NCI-H446 treated with DMSO at 0.1 percent for 48 hours (cell line): ENCODE results near the gene FEZ2.
"Not testable (repeated sequence)": the region's sequence is repeated elsewhere in the genome, so short reads cannot be mapped to it uniquely, and the experiment has no call there.

ENCODE experiments used
- DNase-seq: peaks from one replicate; lab custom pipeline; 2025; lab: John Stamatoyannopoulos, UW

FEZ2 gene

GRCh38 chr2:36597532-36598377 is at the start of gene FEZ2:
TSS of gene FEZ2 (minus strand) at chr2:36598168. CDS start at chr2:36598142, 26 bp downstream.
- DNase-seq, result peak; percentile 23

GRCh38 chr2:36634981-36635597 is 37.1 kb upstream of the FEZ2 start:
- DNase-seq, result no peak

DNA sequence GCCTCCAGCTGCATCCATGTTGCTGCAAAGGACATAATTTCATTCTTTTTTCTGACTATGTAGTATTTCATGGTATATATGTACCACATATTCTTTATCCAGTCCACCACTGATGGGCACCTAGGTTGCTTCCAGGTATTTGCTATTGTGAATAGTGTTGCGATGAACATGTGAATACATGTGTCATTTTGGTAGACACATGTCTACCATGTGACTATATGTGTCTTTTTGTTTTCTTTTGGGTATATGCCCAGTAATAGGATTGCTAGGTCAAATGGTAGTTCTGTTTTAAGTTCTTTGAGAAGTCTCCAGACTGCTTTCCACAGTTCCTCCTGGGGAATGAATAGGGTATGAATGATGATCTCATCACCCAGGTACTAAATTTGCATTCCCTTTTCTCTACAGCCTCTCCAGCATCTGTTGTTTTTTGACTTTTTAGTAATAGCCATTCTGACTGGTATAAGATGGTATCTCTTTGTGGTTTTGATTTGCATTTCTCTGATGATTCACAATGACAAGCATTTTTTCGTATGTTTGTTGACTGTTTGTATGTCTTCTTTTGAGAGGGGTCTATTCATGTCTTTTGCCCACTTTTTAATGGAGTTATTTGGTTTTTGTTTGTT is 35.6 kb upstream of the FEZ2 start:
- DNase-seq, result no peak

GRCh38 chr2:36626756-36627155 is 28.8 kb upstream of the FEZ2 start:
- DNase-seq, result no peak

GRCh38 chr2:36626071-36626470 is 28.1 kb upstream of the FEZ2 start:
- DNase-seq, result no peak

- DNase-seq, result no peak
These were observed 27.3 kb upstream of the FEZ2 start for GRCh38 chr2:36625304-36625703.

- no peak for DNase-seq
These were observed 22.4 kb upstream of the FEZ2 start for GRCh38 chr2:36620321-36620720.

- peak; percentile 20 for DNase-seq
These were observed 20.4 kb upstream of the FEZ2 start for GRCh38 chr2:36618381-36618780.

GRCh38 chr2:36616947-36617346 is 19.0 kb upstream of the FEZ2 start:
- no peak for DNase-seq

- DNase-seq, result no peak
These were observed 17.3 kb upstream of the FEZ2 start for GRCh38 chr2:36615222-36615621.

DNA sequence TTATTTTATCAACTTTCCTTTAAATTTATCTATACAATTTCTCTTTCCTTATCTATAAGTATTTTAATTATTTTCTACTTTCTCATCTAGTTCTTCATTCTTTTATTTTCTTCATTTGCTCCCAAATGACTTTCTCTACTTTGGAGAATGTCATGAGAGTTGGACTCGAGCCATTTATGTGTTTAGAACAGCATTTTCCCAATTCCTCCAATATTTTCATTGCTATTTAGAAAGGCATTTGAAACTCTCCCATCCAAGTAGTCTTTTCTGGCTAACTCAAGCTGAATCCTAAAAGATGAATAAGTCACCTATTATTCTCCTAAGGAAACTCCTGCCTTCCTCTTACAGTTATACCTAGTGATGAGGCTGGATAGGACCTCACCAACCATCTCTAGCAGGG is 15.8 kb upstream of the FEZ2 start:
- DNase-seq, result no peak

GRCh38 chr2:36611316-36611990 is 13.5 kb upstream of the FEZ2 start:
- no peak for DNase-seq

- DNase-seq, result no peak
These were observed 11.5 kb upstream of the FEZ2 start for GRCh38 chr2:36609507-36609906.

GRCh38 chr2:36607947-36608346 is 10.0 kb upstream of the FEZ2 start:
- no peak for DNase-seq

DNA sequence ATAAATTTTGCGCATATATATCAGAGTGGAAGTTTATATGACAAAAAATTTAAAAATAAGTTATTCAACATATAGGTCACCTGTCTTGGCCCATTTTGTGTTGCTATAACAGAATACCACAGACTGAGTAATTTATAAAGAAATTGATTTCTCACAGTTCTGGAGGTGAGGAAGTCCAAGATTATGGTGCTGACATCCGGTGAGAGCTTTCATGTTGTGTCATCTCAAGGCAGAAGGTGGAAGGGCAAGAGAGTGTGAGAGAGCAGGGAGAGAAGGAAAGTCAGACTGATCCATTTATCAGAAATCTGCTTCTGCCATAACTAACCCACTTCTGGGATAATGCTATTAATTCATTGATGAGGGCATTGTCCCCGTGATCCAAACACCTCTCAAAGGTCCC is 9.0 kb upstream of the FEZ2 start:
- no peak for DNase-seq

GRCh38 chr2:36605273-36605672 is 7.3 kb upstream of the FEZ2 start:
- DNase-seq, result no peak

- not testable (repeated sequence) for DNase-seq
These were observed 5.7 kb upstream of the FEZ2 start for GRCh38 chr2:36603629-36604028.

DNA sequence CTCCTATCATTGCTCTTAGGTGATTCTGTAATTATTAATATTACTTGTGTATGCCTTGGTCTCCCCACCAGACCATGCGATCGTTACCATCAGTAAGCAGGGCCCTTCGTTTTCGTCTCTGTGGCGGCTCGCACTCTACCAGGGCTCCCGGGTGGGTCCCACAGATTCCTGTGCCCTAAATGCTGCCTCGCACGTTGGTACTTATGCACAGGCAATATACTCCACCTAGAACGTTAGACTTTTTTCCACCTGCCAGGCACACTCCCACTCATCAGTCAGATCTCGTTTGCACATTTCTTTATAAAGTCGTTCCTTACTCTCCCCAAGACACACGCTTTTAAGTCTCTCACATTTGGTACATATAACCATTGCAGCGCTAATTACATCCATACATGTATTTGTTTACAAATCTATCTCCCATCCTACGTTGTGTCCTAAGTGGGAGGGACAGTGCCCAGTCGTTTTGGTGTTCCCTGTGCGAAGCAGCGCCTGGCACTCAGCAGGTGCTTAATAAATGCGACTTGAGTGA is 901 bp downstream of the FEZ2 start:
- no peak for DNase-seq

- DNase-seq, result no peak
These were observed 1.6 kb downstream of the FEZ2 start for GRCh38 chr2:36596397-36596796.

DNA sequence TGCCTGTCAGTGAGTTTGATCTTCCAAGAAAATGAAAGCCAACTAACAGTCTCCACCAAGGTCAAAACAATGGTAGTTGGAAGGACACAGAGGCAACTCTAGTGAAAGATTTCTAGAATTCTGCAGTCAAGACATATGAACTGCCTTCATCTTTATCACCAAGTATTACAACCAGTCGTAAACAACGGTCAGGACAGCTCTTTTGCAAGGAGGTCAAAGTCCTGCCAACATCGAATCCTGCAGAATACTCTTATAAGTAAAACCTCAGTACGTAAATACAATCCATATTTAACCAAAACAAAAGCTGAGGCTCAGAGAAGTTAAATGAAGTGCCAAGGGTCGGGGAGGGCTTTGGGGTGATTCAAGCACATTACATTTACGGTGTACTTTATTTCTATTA is 3.1 kb downstream of the FEZ2 start:
- no peak for DNase-seq

DNA sequence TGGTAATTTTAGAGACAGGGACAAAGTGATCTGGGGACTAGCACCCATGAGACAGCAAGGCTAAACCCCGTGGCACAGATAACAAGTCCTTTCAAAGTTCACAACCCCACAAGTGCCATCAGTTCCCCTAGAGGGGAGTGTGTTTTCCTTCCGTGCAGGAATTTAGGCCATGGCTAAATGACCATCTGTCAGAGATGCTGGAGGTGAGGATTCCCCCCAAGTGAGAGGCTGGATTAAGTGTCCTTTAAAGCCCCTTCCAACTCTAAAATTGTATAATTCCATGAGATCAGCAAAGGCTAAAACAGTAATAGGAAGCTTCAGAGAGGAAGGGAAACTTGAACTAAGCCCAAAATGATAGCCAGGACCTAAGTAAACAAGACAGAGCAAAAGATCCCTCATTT is 8.7 kb downstream of the FEZ2 start:
- DNase-seq, result no peak

DNA sequence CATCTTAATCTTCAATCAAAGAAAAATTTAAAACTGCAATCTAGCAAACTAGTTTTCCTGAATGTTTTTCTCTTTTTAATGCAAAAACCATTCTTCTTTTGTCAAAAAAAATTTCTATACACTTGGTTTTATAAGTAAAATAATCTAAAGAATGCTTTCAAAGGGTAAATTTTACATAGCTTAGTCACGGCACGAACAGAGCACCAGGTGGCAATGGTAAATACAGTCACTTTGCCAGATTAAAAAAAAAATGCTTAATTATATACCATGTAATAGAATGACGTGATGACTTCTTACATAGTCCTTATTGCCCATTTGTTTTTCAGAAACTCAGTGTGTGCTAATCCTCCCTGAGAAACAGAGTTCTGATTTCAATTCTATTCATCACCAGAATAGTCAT is 10.4 kb downstream of the FEZ2 start:
- peak; percentile 41 for DNase-seq
